NCI-H2196 (cell line): ENCODE data around the gene ARRDC2.

Source experiments
- DNase-seq: peaks from one replicate; lab custom pipeline; 2025; ENCODE audit not compliant: unreplicated experiment; lab: John Stamatoyannopoulos, UW

The ARRDC2 gene

GRCh38 chr19:18057557-18057956 lies 49.6 kb downstream of the ARRDC2 start:
- DNase-seq = no peak

- DNase-seq = peak; percentile 82
These were observed 50.4 kb downstream of the ARRDC2 start for GRCh38 chr19:18058208-18059009.

GRCh38 chr19:18059297-18059696 lies 51.3 kb downstream of the ARRDC2 start:
- DNase-seq = no peak

- no peak for DNase-seq
These were observed 51.9 kb downstream of the ARRDC2 start for GRCh38 chr19:18059902-18060301.

GRCh38 chr19:18060472-18060871 lies 52.5 kb downstream of the ARRDC2 start:
- no peak for DNase-seq

- no peak for DNase-seq
These were observed 54.1 kb downstream of the ARRDC2 start for GRCh38 chr19:18062028-18062427.

- no peak for DNase-seq
These were observed 55.5 kb downstream of the ARRDC2 start for GRCh38 chr19:18063463-18063862.
